ENCODE data around the gene TP53BP1. TPM values are rescaled to one million over a fixed set of nuclear protein-coding genes. Genes with fewer than 3 reads are reported as not detected.

The TP53BP1 gene
- total RNA-seq, 4 donors from 2014 or later, result 11.9 to 27.6 (median 20.6) TPM

DNA sequence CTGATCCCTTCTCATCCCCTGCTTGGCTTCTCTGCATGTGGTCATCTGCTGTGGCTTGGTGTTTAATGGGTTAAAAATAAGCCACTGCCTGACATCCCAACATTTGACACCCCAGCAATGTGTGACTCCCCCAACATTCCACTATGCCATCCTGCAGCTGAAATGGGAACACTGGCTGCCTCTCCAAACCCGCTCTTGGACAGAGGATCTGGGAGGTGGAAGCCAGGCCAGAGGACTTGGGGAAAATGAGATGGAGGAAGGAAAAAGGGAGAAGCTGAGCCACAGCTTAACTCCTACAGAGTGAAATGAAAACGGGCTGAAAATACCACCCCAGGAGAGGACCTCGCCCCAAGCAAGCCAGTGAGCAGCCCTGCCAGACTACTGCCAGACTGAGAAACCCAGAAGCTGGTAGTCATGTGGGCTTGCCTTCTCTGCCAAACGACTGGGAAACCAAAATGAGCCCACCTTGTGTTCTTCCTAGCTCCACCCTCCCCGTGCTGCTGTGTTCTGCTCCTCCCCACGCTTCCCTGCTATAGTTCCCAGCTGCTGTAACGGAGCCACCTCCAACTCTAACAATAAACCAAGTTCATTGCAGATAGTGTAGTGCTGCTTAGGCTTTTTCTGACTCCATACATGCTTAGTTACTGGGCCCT is 38.2 kb upstream of the TP53BP1 start:
- no peaks in the 10 kb centered on the region for H3K4me1 ChIP-seq
- 39 to 44% methylated on average over 7 of the region's 7 CpGs for WGBS, 2 donors
- TF ChIP-seq, protein P1, sequence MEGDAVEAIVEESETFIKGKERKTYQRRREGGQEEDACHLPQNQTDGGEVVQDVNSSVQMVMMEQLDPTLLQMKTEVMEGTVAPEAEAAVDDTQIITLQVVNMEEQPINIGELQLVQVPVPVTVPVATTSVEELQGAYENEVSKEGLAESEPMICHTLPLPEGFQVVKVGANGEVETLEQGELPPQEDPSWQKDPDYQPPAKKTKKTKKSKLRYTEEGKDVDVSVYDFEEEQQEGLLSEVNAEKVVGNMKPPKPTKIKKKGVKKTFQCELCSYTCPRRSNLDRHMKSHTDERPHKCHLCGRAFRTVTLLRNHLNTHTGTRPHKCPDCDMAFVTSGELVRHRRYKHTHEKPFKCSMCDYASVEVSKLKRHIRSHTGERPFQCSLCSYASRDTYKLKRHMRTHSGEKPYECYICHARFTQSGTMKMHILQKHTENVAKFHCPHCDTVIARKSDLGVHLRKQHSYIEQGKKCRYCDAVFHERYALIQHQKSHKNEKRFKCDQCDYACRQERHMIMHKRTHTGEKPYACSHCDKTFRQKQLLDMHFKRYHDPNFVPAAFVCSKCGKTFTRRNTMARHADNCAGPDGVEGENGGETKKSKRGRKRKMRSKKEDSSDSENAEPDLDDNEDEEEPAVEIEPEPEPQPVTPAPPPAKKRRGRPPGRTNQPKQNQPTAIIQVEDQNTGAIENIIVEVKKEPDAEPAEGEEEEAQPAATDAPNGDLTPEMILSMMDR (IDR thresholded peaks at IDR 0.05), result no peak
- no peak for TF ChIP-seq POLR2A (IDR thresholded peaks at IDR 0.05)
- no peak overlapping the region for H3K27ac ChIP-seq
- no peaks in the 10 kb centered on the region for H3K9me3 ChIP-seq
- no peaks in the 10 kb centered on the region for H3K27me3 ChIP-seq
- no peak overlapping the region for H3K4me3 ChIP-seq
- intact Hi-C loops (cut with DNase I), result no loop called here
- no peak for DNase-seq
- H3K36me3 ChIP-seq, result peaks cover 0 to 24% (median 3%) of the 10 kb centered on the region in 3 donors

DNA sequence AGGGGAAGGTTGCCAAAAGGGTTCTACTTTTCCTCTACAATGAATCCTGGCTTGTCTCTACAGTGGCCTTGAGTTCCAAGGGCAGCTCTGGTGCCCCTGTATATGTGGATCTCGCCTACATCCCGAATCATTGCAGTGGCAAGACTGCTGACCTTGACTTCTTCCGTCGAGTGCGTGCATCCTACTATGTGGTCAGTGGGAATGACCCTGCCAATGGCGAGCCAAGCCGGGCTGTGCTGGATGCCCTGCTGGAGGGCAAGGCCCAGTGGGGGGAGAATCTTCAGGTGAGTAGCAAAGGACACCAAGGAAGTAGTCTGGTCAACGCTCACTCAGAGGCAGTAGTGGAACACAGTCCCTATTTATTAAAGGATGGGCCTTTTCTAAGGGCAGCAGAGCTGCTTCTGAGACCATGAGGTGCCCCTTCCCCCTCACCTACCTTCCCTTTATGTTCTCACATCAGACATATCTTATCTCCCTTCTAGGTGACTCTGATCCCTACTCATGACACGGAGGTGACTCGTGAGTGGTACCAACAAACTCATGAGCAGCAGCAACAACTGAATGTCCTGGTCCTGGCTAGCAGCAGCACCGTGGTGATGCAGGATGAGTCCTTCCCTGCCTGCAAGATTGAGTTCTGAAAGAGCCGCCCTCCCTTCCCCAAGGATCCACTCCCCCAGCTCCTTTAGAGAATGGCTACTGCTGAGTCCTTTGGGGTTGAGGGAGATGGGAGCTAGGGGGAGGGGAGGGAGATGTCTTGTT is 36.8 kb upstream of the TP53BP1 start:
- no peak for TF ChIP-seq POLR2A (IDR thresholded peaks at IDR 0.05)
- TF ChIP-seq, protein P1 (IDR thresholded peaks at IDR 0.05), result no peak
- Histone ChIP-seq H3K27me3 (no peaks in the 10 kb centered on the region), H3K4me3 (no peak overlapping the region), H3K36me3 (peaks cover 0 to 21% (median 0%) of the 10 kb centered on the region in 3 donors), H3K4me1 (no peaks in the 10 kb centered on the region), H3K27ac (no peak overlapping the region), H3K9me3 (no peaks in the 10 kb centered on the region)
- 79 to 81% methylated on average over 6 to 7 of the region's 12 CpGs for WGBS, 2 donors
- no peak for DNase-seq
- intact Hi-C loops (cut with DNase I), result no loop called here

DNA sequence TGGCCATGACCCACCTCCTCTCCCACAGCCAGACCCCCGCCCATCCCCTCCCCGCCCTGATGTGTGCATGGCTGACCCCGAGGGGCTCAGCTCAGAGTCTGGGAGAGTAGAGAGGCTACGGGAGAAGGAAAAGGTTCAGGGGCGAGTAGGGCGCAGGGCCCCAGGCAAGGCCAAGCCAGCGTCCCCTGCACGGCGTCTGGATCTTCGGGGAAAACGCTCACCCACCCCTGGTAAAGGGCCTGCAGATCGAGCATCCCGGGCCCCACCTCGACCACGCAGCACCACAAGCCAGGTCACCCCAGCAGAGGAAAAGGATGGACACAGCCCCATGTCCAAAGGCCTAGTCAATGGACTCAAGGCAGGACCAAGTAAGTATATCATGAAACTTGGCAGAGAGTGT is 36.2 kb upstream of the TP53BP1 start:
- no peak overlapping the region for H3K27ac ChIP-seq
- WGBS, 2 donors, result 98 to 100% methylated on average over 1 to 6 of the region's 15 CpGs
- H3K36me3 ChIP-seq, result peaks cover 0 to 21% (median 0%) of the 10 kb centered on the region in 3 donors
- no peak overlapping the region for H3K4me3 ChIP-seq
- intact Hi-C loops (cut with DNase I), result no loop called here
- no peak for DNase-seq
- TF ChIP-seq, protein P1 (IDR thresholded peaks at IDR 0.05), result no peak
- no peak for TF ChIP-seq POLR2A (IDR thresholded peaks at IDR 0.05)
- H3K27me3 ChIP-seq, result no peaks in the 10 kb centered on the region
- no peaks in the 10 kb centered on the region for H3K9me3 ChIP-seq
- no peaks in the 10 kb centered on the region for H3K4me1 ChIP-seq

DNA sequence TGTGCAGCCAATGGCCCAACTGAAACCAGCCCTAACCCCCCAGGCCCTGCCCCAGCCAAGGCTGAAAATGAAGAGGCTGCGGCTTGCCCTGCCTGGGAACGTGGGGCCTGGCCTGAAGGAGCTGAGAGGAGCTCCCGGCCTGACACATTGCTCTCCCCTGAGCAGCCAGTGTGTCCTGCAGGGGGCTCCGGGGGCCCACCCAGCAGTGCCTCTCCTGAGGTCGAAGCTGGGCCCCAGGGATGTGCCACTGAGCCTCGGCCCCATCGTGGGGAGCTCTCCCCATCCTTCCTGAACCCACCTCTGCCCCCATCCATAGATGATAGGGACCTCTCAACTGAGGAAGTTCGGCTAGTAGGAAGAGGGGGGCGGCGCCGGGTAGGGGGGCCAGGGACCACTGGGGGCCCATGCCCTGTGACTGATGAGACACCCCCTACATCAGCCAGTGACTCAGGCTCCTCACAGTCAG is 35.6 kb upstream of the TP53BP1 start:
- Histone ChIP-seq H3K4me1 (no peaks in the 10 kb centered on the region), H3K27me3 (no peaks in the 10 kb centered on the region), H3K9me3 (no peaks in the 10 kb centered on the region), H3K27ac (no peak overlapping the region), H3K4me3 (no peak overlapping the region), H3K36me3 (peaks cover 0 to 21% (median 0%) of the 10 kb centered on the region in 3 donors)
- DNase-seq, result no peak
- 80% methylated on average over 2 of the region's 11 CpGs; no CpG with 5 or more reads in 1 of the 2 donors for WGBS, 2 donors
- TF ChIP-seq, protein P1 (IDR thresholded peaks at IDR 0.05), result no peak
- TF ChIP-seq POLR2A (IDR thresholded peaks at IDR 0.05), result no peak
- intact Hi-C loops (cut with DNase I), result no loop called here

All from esophagus squamous epithelium (tissue), 5 donors.